SK-N-MC (cell line): ENCODE data around the gene CAMK2G.

Source experiments
- EZH2 ChIP-seq: fragments of 200-600 bp; sonication (generic); IDR thresholded peaks from one replicate; pipeline ENCODE4 v1.6.1; 2017; ENCODE audit warnings: antibody characterized with exemption
- FOXP2 ChIP-seq: optimal IDR thresholded peaks from 2 replicates; pipeline ENCODE3; 2011; ENCODE audit warnings: mild to moderate bottlenecking, moderate library complexity; ENCODE audit not compliant: insufficient read depth; ENCODE audit errors: extremely low read length, control extremely low read depth
- POLR2AphosphoS5 ChIP-seq: IDR thresholded peaks from 2 replicates; pipeline ENCODE4 v1.6.1; 2012; ENCODE audit warnings: mild to moderate bottlenecking, low read depth, low read length, borderline replicate concordance

DNA sequence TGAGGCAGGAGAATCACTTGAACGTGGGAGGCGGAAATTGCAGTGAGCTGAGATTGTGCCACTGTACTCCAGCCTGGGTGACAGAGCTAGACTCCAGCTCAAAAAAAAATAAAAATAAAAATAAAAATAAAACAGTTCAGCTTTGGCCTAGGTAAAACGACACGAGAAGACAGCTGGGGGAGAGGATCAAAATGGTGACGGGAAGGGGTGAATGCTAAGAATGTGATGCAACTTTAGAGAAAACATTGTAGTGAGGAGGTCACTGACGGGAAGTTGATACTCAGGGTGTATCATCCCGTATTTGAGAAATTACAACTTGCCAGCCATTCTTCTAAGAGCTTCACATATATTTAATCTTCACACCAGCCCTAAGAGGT, 64.0 kb downstream of the CAMK2G start:
- no peak for TF ChIP-seq POLR2AphosphoS5
- TF ChIP-seq EZH2, result no peak
- TF ChIP-seq FOXP2, result no peak
